H1 (cell line): Measurements from ENCODE around the gene CIT. TPM values are rescaled to one million over a fixed set of nuclear protein-coding genes. Genes with fewer than 3 reads are reported as not detected.

Experiments used
- CTCF ChIA-PET: fragments of 300-600 bp; sonication (Branson Sonifier 250); formaldehyde crosslinking; loops from one replicate; lab custom pipeline; 2021; ENCODE audit not compliant: partially characterized antibody; lab: Charles Lee
- POLR2A ChIA-PET: fragments of 300-600 bp; sonication (Branson Sonifier 250); formaldehyde crosslinking; loops from one replicate; lab custom pipeline; 2021; ENCODE audit warnings: inconsistent platforms; ENCODE audit not compliant: partially characterized antibody; lab: Charles Lee
- DNase-seq, 2 experiments: peaks; one replicate each; pipeline versions ENCODE4 v3.0.0 to v3.0.0-alpha.2; 2010 to 2022; ENCODE audit warnings: low spot score in 2 of 2, low read depth in 1 of 2, mixed read lengths in 1 of 2
- FAIRE-seq: peaks from 2 replicates; lab custom pipeline; 2011; peaks lifted over from hg19 to GRCh38; lab: Jason Lieb, UNC
- H2AFZ ChIP-seq: 2 replicates; pipeline ENCODE4 v1.8.1; 2012; ENCODE audit warnings: low read length, inconsistent platforms
- H2AK5ac ChIP-seq: 2 replicates; pipeline ENCODE4 v1.6.1; 2013; ENCODE audit warnings: low read depth, low read length
- H2BK120ac ChIP-seq: replicated peaks from 2 replicates; pipeline ENCODE3; 2013; ENCODE audit warnings: low read depth, low read length, inconsistent platforms
- H2BK12ac ChIP-seq: 2 replicates; pipeline ENCODE4 v1.6.1; 2013; ENCODE audit warnings: low read depth, low read length
- H2BK15ac ChIP-seq: 2 replicates; pipeline ENCODE4 v1.6.1; 2013; ENCODE audit warnings: low read length
- H2BK20ac ChIP-seq: 2 replicates; pipeline ENCODE4 v1.6.1; 2013; ENCODE audit warnings: low read length
- H2BK5ac ChIP-seq: 2 replicates; pipeline ENCODE4 v1.6.1; 2013; ENCODE audit warnings: low read depth, low read length
- H3K14ac ChIP-seq: 2 replicates; pipeline ENCODE4 v1.6.1; 2013; ENCODE audit warnings: inconsistent platforms; ENCODE audit not compliant: insufficient read length
- H3K18ac ChIP-seq: 2 replicates; pipeline ENCODE4 v1.6.1; 2013; ENCODE audit warnings: low read length; ENCODE audit errors: extremely low read depth
- H3K23ac ChIP-seq: 2 replicates; pipeline ENCODE4 v1.6.1; 2013; ENCODE audit warnings: inconsistent platforms; ENCODE audit not compliant: insufficient read length
- H3K23me2 ChIP-seq: 2 replicates; pipeline ENCODE4 v1.6.1; 2013; ENCODE audit warnings: low read depth, low read length
- H3K27ac ChIP-seq: 2 replicates; pipeline ENCODE4 v1.6.1; 2011; ENCODE audit warnings: low read depth, low read length, inconsistent platforms
- H3K27me3 ChIP-seq, 4 experiments: replicated peaks in 1 of 4; 1 replicate in 1 of 4; 2 replicates in 3 of 4; pipeline versions ENCODE4 v1.6.1 to v1.8.1; 2011 to 2013; ENCODE audit warnings: low read length in 3 of 4, mild to moderate bottlenecking in 3 of 4, inconsistent platforms in 2 of 4, mixed read lengths in 2 of 4, moderate library complexity in 1 of 4; ENCODE audit not compliant: control insufficient read depth in 3 of 4, insufficient read depth in 3 of 4; ENCODE audit errors: extremely low read depth in 1 of 4
- H3K36me3 ChIP-seq, 4 experiments: 2 replicates each; pipeline versions ENCODE4 v1.6.1 to v1.8.1; 2011 to 2013; ENCODE audit warnings: mild to moderate bottlenecking in 4 of 4, low read length in 3 of 4, moderate library complexity in 2 of 4, control low read depth in 1 of 4, inconsistent platforms in 1 of 4; ENCODE audit not compliant: insufficient read depth in 4 of 4, control insufficient read depth in 2 of 4
- H3K4ac ChIP-seq: replicated peaks from 2 replicates; pipeline ENCODE3; 2013; ENCODE audit warnings: low read length, low read depth, mixed read lengths, inconsistent platforms; ENCODE audit not compliant: insufficient read length
- H3K4me1 ChIP-seq, 4 experiments: replicated peaks in 1 of 4; 1 replicate in 1 of 4; 2 replicates in 3 of 4; pipeline versions ENCODE4 v1.6.1 to v1.8.1; 2011 to 2013; ENCODE audit warnings: low read length in 3 of 4, inconsistent platforms in 2 of 4, mixed read lengths in 1 of 4; ENCODE audit not compliant: insufficient read depth in 4 of 4, control insufficient read depth in 3 of 4
- H3K4me2 ChIP-seq, 2 experiments: 2 replicates each; pipeline versions ENCODE4 v1.6.1 to v1.8.1; 2011 to 2013; ENCODE audit warnings: low read depth in 2 of 2, low read length in 2 of 2, control low read depth in 1 of 2, inconsistent platforms in 1 of 2, mild to moderate bottlenecking in 1 of 2; ENCODE audit not compliant: insufficient read depth in 1 of 2
- H3K4me3 ChIP-seq, 4 experiments: fragments of 200-600, 300-600 bp in 1 of 4; sonication (generic), shearing (Covaris generic), sonication (Bioruptor Twin) in 1 of 4; 2 replicates each; pipeline versions ENCODE4 v1.5.1 to v1.8.1; 2011 to 2016; ENCODE audit warnings: low read length in 4 of 4, low read depth in 3 of 4, control low read depth in 2 of 4, inconsistent platforms in 2 of 4, mild to moderate bottlenecking in 2 of 4, mixed read lengths in 1 of 4, moderate library complexity in 1 of 4; ENCODE audit not compliant: insufficient read depth in 2 of 4; ENCODE audit errors: extremely low read depth in 1 of 4
- H3K56ac ChIP-seq: replicated peaks from 2 replicates; pipeline ENCODE3; 2013; ENCODE audit warnings: low read depth, mild to moderate bottlenecking, mixed read lengths, low read length, inconsistent platforms; ENCODE audit not compliant: insufficient read length
- H3K79me1 ChIP-seq: 2 replicates; pipeline ENCODE4 v1.6.1; 2013; ENCODE audit warnings: low read depth, low read length, control low read depth
- H3K79me2 ChIP-seq, 2 experiments: 2 replicates each; pipeline versions ENCODE4 v1.6.1 to v1.8.1; 2012 to 2013; ENCODE audit warnings: low read length in 2 of 2, mild to moderate bottlenecking in 2 of 2, inconsistent platforms in 1 of 2; ENCODE audit not compliant: insufficient read depth in 2 of 2, control insufficient read depth in 1 of 2
- H3K9ac ChIP-seq, 4 experiments: replicated peaks in 1 of 4; 1 replicate in 1 of 4; 2 replicates in 3 of 4; pipeline versions ENCODE4 v1.6.1 to v1.8.1; 2011 to 2013; ENCODE audit warnings: low read depth in 3 of 4, low read length in 3 of 4, control low read depth in 2 of 4, mild to moderate bottlenecking in 2 of 4, moderate library complexity in 2 of 4, inconsistent platforms in 1 of 4; ENCODE audit errors: extremely low read depth in 1 of 4
- H3K9me3 ChIP-seq, 2 experiments: 2 replicates each; pipeline versions ENCODE4 v1.6.1 to v1.8.1; 2012 to 2013; ENCODE audit warnings: mild to moderate bottlenecking in 2 of 2, moderate library complexity in 2 of 2, control low read depth in 1 of 2, inconsistent platforms in 1 of 2, low read depth in 1 of 2, low read length in 1 of 2, mixed read lengths in 1 of 2; ENCODE audit not compliant: insufficient read depth in 2 of 2
- H4K20me1 ChIP-seq, 2 experiments: replicated peaks in 1 of 2; 2 replicates each; pipeline versions ENCODE3 to v1.8.1; 2011 to 2013; ENCODE audit warnings: inconsistent platforms in 2 of 2, low read length in 2 of 2, mild to moderate bottlenecking in 1 of 2; ENCODE audit not compliant: insufficient read depth in 2 of 2, control insufficient read depth in 1 of 2
- H4K5ac ChIP-seq: 2 replicates; pipeline ENCODE4 v1.6.1; 2013; ENCODE audit warnings: low read length, low read depth, mixed read lengths, inconsistent platforms; ENCODE audit not compliant: insufficient read length
- H4K8ac ChIP-seq: 2 replicates; pipeline ENCODE4 v1.8.0; 2013; ENCODE audit warnings: mild to moderate bottlenecking, moderate library complexity, low read length, inconsistent platforms; ENCODE audit not compliant: insufficient read depth; ENCODE audit errors: extremely low read depth
- H4K91ac ChIP-seq: replicated peaks from 2 replicates; pipeline ENCODE3; 2013; ENCODE audit warnings: low read length, mixed read lengths, inconsistent platforms; ENCODE audit not compliant: insufficient read length
- BCL11A ChIP-seq, 2 experiments: IDR thresholded peaks; one replicate each; pipeline ENCODE4 v1.6.1; 2011; ENCODE audit warnings: low read depth in 2 of 2, low read length in 2 of 2, mild to moderate bottlenecking in 2 of 2
- PHF8 ChIP-seq: fragments of 200-600 bp; sonication (generic); conservative IDR thresholded peaks from 2 replicates; pipeline ENCODE4 v1.7.1; 2012; ENCODE audit warnings: low read depth, mild to moderate bottlenecking, inconsistent platforms, low read length, moderate library complexity
- SAP30 ChIP-seq: fragments of 300-600 bp; sonication (generic); IDR thresholded peaks from 2 replicates; pipeline ENCODE4 v1.7.1; 2012; ENCODE audit warnings: low read length, moderate library complexity, mild to moderate bottlenecking, inconsistent platforms; ENCODE audit not compliant: insufficient read depth, insufficient replicate concordance
- SIN3A ChIP-seq, 2 experiments: IDR thresholded peaks in 1 of 2; conservative IDR thresholded peaks in 1 of 2; 2 replicates each; pipeline ENCODE4 v1.6.1; 2011 to 2012; ENCODE audit warnings: low read length in 2 of 2, improper control_type of control experiment in 1 of 2, low read depth in 1 of 2, mild to moderate bottlenecking in 1 of 2
- SIRT6 ChIP-seq: IDR thresholded peaks from one replicate; pipeline ENCODE4 v1.7.1; 2012; ENCODE audit warnings: low read length, inconsistent platforms
- WGBS, 2 experiments: shearing (Covaris generic) in 1 of 2; methylation state at CpG; one replicate each; pipeline versions ENCODE4 v1.1.6 to v1.1.7; 2013 to 2015; ENCODE audit warnings: low lambda C conversion rate in 2 of 2, mixed read lengths in 2 of 2, inconsistent platforms in 1 of 2, low coverage in 1 of 2, missing lambda C conversion rate in 1 of 2; ENCODE audit not compliant: insufficient replicate concordance in 2 of 2, insufficient coverage in 1 of 2, insufficient read length in 1 of 2; ENCODE audit errors: extremely low coverage in 1 of 2, missing lambda C conversion rate in 1 of 2; 5-methylcytosine and 5-hydroxymethylcytosine counted together
- polyA plus RNA-seq, 7 experiments: library from polyadenylated mRNA; depleted of rRNA in 3 of 7; stranded (reverse) in 5 of 7; unstranded in 2 of 7; fragments of >200 nt in 5 of 7; fragments of 200-250 nt in 2 of 7; gene quantifications; 1 replicate in 5 of 7; 2 replicates in 1 of 7; 4 replicates in 1 of 7; pipeline versions ENCODE4 v1.2.1 to v1.2.3, GENCODE V29; 2011 to 2013; ENCODE audit warnings: missing spikeins in 2 of 7, mixed read lengths in 2 of 7
- total RNA-seq: library from RNA; stranded (reverse); fragmentation: NEBNext Ultra II Directional; extraction: Animal tissue kit (Norgen Biotek cat#: 25700); gene quantifications from 2 replicates; pipeline ENCODE4 v1.2.1, GENCODE V29; 2021

Gene CIT
- total and polyA plus RNA-seq, 2 of the 8 experiments (the other 6 are each of a cell fraction or from before 2014, with no cell fraction given): 17.1 to 60.9 TPM

GRCh38 chr12:119668324-119668841 is 208.7 kb downstream of the CIT start:
- Histone ChIP-seq H3K23ac (no peak overlapping the region), H3K9me3 (no peaks in the 10 kb centered on the region), H3K4me3 (peak overlapping the region; percentile 89 to 92 (median 91)), H3K79me1 (no peaks in the 10 kb centered on the region; the same call in 1 of the 2 replicates), H3K9ac (peak overlapping the region; percentile 76 to 89 (median 83)), H2AK5ac (no peak overlapping the region), H3K36me3 (peaks cover 3 to 33% (median 20%) of the 10 kb centered on the region in 4 experiments; a peak in 7 of 8 replicates), H4K5ac (peak overlapping the region; percentile 45), H2BK15ac (no peak overlapping the region), H3K79me2 (peaks cover 0 to 29% of the 10 kb centered on the region in 2 experiments; a peak in 3 of 4 replicates), H3K4me2 (peak overlapping the region; percentile 72 to 75), H2BK5ac (peak overlapping the region; percentile 84), H2AFZ (peak overlapping the region; percentile 25; the same call in 1 of the 2 replicates), H2BK120ac (peak overlapping the region; percentile 28), H3K27ac (peak overlapping the region; percentile 84), H2BK12ac (no peak overlapping the region), H4K20me1 (peaks cover 0 to 1% of the 10 kb centered on the region in 2 experiments), H2BK20ac (no peak overlapping the region), H3K23me2 (peaks cover 4% of the 10 kb centered on the region; the same call in 1 of the 2 replicates), H3K4me1 (peaks cover 0 to 5% (median 1%) of the 10 kb centered on the region in 4 experiments; a peak in 2 of 7 replicates), H3K14ac (no peak overlapping the region), H3K56ac (peak overlapping the region; percentile 88), H3K27me3 (no peaks in the 10 kb centered on the region), H3K18ac (peak overlapping the region; percentile 56), H4K8ac (peak overlapping the region; percentile 90), H4K91ac (peak overlapping the region; percentile 62), H3K4ac (no peak overlapping the region)
- ChIA-PET POLR2A (interaction anchor here (0.7 to 2.7 kb wide), 6 partner anchors 9 to 1293 kb away, joined by 3 to 14 read pairs (median 5); no protein-coding TSS in a partner anchor), CTCF (interaction anchor here (0.8 to 3.1 kb wide), 9 partner anchors 8 to 117 kb away, joined by 3 to 14 read pairs (median 6); no protein-coding TSS in a partner anchor)
- peak; percentile 59 for TF ChIP-seq SAP30
- no peak for TF ChIP-seq SIN3A (conservative IDR thresholded peaks at IDR 0.05 in 1 of 2, IDR thresholded peaks at IDR 0.05 in 1 of 2; ENCODE audit: low read depth in 1 of 2, low read length in 2 of 2)
- no peak for TF ChIP-seq SIRT6
- no peak for TF ChIP-seq BCL11A (IDR thresholded peaks at IDR 0.05; ENCODE audit: low read depth in 2 of 2, low read length in 2 of 2)
- TF ChIP-seq PHF8: peak; percentile 46
- FAIRE-seq: no peak
- DNase-seq: no peak
- WGBS, 2 experiments: 6% methylated on average over 14 of the region's 14 CpGs; no CpG with 5 or more reads in 1 of the 2 experiments
